GM12865 (cell line): Measurements from ENCODE around the gene EPB41L4B.

Source experiments
- DNase-seq: peaks from one replicate; pipeline ENCODE4 v3.0.0; 2010; ENCODE audit warnings: low read depth
- H3K4me3 ChIP-seq: 2 replicates; pipeline ENCODE4 v1.5.1; 2011; ENCODE audit warnings: mild to moderate bottlenecking, low read depth, low read length, control low read depth
- CTCF ChIP-seq: IDR thresholded peaks from 2 replicates; pipeline ENCODE4 v1.5.1; 2011; ENCODE audit warnings: low read length, control low read depth, low read depth, inconsistent platforms; ENCODE audit not compliant: insufficient read depth; ENCODE audit errors: missing control alignments

The EPB41L4B gene

GRCh38 chr9:109162677-109163076 lies 158.2 kb downstream of the EPB41L4B start:
- no peak for TF ChIP-seq CTCF
- DNase-seq = no peak
- no peak overlapping the region for H3K4me3 ChIP-seq

- TF ChIP-seq CTCF = no peak
- no peak for DNase-seq
- no peak overlapping the region for H3K4me3 ChIP-seq
Measured at GRCh38 chr9:109161471-109161870, 159.4 kb downstream of the EPB41L4B start.

GRCh38 chr9:109159583-109159982 lies 161.3 kb downstream of the EPB41L4B start:
- TF ChIP-seq CTCF = no peak
- DNase-seq = no peak
- no peak overlapping the region for H3K4me3 ChIP-seq

GRCh38 chr9:109158651-109159050 lies 162.2 kb downstream of the EPB41L4B start:
- H3K4me3 ChIP-seq = no peak overlapping the region
- no peak for DNase-seq
- no peak for TF ChIP-seq CTCF

- no peak for TF ChIP-seq CTCF
- no peak overlapping the region for H3K4me3 ChIP-seq
- no peak for DNase-seq
Measured at GRCh38 chr9:109156708-109157107, 164.2 kb downstream of the EPB41L4B start.

GRCh38 chr9:109150925-109151545 lies 169.8 kb downstream of the EPB41L4B start:
- DNase-seq = no peak
- no peak overlapping the region for H3K4me3 ChIP-seq
- TF ChIP-seq CTCF = no peak

- H3K4me3 ChIP-seq = no peak overlapping the region
- no peak for TF ChIP-seq CTCF
- DNase-seq = no peak
Measured at GRCh38 chr9:109149722-109150121, 171.1 kb downstream of the EPB41L4B start.
